RCC 7860 (cell line): ENCODE results near the gene LDLRAD4.

Experiments used
- DNase-seq: peaks from one replicate; pipeline ENCODE4 v3.0.0-alpha.2; 2015; ENCODE audit warnings: low spot score
- FAIRE-seq: peaks from 2 replicates; lab custom pipeline; 2012; peaks lifted over from hg19 to GRCh38; lab: Jason Lieb, UNC

The LDLRAD4 gene

DNA sequence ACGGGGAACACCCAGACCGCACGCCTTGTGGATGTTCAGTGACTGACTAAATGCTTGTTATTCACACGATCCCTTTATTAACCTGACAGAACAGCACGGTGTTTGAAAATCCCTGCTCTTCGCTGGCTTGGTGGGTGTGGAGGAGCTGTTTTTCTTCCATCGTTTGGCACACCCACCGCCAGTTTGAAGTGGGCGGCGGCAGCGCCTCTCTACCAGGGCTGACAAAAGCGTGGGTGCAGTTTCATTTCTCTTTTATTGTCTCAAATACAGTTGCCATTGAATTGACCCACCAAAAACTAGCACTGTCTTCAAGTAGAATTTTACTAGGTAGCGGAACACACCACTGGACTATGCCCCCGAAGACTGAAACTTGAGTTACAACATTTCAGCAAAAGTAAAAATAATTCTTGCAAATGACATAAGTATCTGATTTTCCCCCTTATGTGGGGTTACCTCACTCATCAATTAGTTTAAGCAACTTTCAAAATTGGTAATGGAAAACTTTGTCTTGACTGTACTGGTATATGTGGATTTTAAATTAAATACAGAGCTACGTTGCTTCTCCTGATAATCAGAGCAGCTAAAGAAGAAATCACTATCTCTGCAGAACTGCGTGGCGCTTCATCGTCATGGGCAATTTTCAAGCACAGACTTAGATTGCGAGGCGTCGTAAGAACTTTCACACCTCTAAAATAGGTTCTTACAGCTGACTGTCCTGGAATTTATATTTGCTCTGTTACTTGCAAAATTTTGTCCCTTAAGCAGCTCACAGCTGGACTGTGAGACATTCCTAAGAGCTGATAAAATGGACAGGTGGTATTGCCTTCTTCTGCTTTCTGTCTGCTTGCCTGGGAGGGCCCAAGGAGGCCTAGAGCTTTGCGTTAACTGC lies 60.9 kb downstream of the LDLRAD4 start:
- FAIRE-seq (no peak), DNase-seq (no peak)

GRCh38 chr18:13280070-13280795 lies 61.7 kb downstream of the LDLRAD4 start:
- DNase-seq (peak; percentile 25), FAIRE-seq (no peak)

- FAIRE-seq (no peak), DNase-seq (no peak)
These were observed 62.8 kb downstream of the LDLRAD4 start for GRCh38 chr18:13281406-13281805.

DNA sequence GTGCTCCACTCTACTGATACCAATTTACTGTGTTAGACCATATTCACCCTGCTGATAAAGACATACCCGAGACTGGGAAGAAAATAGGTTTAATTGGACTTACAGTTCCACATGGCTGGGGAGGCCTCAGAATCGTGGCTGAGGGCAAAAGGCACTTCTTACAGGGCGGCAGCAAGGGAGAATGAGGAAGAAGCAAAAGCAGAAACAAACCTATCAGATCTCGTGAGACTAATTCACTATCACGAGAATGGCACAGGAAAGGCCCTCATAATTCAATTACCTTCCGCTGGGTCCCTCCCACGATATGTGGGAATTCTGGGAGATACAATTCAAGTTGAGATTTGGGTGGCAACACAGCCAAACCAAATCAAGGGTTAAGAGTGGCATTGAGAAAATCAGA lies 65.2 kb downstream of the LDLRAD4 start:
- no peak for FAIRE-seq
- no peak for DNase-seq

DNA sequence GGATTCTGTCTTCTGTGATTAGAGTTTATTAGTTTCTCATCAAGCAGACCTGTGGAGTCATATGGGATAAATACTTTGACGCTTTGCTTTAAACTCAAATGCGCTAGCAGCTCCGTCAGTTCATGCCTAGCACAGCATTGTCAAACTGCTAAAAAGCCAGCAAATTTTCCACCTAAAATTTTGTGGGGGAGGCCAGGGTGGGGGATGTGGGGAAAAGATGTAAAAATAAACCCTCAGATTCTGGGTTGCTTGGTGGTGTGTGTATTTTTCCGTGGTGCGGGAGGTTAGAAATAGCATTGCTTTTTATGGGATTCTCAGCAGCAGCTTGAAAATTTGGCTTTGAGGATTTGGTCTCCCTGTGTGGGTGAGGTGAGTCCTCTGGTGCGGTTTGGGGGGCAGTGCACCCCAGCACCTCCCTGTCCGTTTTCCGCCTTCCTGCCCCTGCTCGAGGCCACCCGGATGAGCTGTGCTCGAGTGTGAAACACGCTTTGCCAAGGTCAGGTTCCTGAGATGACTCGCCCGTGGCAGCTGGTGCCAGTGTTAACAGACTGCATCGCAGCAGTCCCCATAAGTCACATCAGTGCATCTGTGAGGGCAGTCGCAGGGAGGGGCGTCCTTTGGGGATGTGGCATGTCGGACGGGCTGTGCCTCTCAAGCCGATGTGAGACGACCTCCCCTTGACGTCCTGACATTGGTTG lies 65.9 kb downstream of the LDLRAD4 start:
- FAIRE-seq (no peak), DNase-seq (no peak)

DNA sequence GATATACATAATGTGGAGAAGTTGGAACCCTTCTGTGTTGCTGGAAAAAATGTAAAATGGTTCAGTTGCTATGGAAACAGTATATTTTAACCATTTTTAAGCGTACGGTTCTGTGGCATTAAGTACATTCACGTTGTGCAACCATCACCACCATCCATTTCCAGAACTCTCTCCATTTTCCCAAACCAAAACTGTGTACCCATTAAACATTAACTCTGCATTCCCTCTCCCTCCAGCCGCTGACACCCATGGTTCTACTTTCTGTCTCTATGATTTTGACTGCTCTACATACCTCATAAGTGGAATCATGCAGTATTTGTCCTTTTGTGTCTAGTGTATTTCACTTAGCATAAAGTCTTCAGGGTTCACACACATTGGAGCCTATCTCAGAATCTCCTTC lies 67.3 kb downstream of the LDLRAD4 start:
- FAIRE-seq, result no peak
- no peak for DNase-seq

DNA sequence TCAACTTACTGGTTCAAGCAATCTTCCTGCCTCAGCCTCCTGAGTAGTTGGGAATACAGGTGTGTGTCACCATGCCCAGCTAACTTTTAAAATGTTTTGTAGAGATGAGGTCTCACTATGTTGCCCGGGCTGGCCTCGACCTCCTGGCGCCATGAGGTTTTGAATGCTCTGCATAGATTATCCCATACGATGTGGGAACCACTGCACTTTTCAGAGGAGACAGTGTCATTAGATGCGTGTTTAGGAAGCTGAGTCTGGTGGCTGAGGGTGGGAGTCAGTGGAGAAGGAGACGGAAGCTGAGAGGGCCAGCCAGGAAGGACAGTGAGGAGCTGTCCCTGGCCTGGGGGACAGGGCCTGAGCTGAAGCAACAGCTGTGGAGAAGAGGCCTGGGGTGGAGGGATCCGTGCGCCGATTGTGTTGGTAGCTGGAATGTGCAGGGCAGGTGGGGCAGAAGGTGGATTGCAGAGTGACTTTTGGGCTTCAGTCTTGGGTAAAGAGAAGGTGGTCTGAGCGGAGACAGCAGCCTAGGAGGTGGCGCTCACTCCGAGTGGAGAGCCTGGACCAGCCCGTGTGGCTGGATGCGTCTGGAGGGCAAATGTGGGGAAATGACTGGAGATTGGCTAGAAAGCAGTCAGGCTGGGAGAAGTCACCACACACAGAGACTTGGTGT lies 68.0 kb downstream of the LDLRAD4 start:
- no peak for FAIRE-seq

GRCh38 chr18:13287372-13287771 lies 68.8 kb downstream of the LDLRAD4 start:
- FAIRE-seq (no peak), DNase-seq (no peak)

More for the DNA sequence above, 68.0 kb downstream of the LDLRAD4 start:
- DNase-seq, result no peak

DNA sequence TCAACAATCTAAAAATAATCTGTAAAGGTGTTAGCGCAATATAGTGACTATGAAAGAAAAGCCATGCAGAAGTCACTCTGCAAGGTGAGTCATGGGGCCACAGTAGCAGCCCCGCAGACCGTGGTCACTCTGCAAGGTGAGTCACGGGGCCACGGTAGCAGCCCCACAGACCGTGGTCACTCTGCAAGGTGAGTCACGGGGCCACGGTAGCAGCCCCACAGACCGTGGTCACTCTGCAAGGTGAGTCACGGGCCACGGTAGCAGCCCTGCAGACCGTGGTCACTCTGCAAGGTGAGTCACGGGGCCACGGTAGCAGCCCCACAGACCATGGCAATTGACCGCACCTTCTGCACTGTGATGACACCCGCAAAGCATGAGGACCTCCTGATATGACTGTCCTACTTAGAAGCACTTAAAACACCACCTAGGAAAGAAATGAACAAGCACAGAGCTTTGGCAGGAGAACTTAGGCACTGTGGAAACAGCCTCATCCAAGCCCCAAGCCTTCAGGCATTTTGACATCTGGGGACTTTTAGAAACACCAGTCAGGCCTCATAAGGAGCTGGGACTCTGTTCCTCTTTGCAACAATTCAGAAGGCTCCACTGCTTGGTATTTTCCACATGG lies 70.1 kb downstream of the LDLRAD4 start:
- no peak for FAIRE-seq

GRCh38 chr18:13289481-13290205 lies 71.1 kb downstream of the LDLRAD4 start:
- no peak for FAIRE-seq
- no peak for DNase-seq

More for the DNA sequence above, 70.1 kb downstream of the LDLRAD4 start:
- DNase-seq, result no peak

DNA sequence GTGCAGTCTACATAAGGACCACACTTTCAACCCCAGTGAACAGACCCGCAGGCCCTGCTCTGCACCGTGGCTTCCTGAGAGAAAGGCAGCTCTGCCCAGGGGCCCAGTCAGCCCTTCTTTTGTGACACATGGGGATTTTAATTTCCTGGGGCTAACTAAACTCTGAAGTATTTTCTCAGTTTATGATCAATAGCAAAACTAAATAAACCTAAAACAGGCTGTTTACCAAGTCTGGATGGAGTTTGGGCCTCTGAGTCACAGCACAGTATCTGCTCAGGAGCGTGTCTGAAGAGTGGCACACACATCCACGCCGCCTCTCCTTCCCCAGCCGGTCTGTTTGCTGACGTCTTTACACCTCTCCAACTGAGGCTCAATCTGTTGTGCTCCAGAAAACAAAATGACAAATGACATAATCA lies 72.3 kb downstream of the LDLRAD4 start:
- FAIRE-seq, result no peak

DNA sequence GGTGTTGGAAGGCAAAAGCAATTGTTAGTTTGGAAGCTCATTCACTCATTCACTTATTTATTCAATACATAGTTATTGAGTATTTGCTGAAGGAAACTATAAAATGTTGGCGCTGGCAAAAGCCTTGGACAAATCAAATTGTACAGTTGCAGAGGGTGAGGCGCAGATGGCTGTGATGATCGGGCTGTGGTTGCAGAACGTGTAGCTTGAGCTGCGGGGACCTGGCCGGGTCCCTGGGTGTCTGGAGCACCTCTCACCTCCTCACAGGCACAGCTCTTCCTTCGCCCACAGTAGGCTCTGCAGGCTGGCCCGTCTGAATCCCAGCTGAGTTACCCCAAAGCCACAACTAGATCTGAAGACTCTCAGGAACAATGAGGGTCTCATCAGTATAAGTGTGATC lies 72.7 kb downstream of the LDLRAD4 start:
- no peak for FAIRE-seq
- no peak for DNase-seq

More for the DNA sequence above, 72.3 kb downstream of the LDLRAD4 start:
- no peak for DNase-seq

GRCh38 chr18:13291745-13292447 lies 73.3 kb downstream of the LDLRAD4 start:
- DNase-seq (no peak), FAIRE-seq (no peak)

GRCh38 chr18:13292736-13293135 lies 74.2 kb downstream of the LDLRAD4 start:
- DNase-seq (no peak), FAIRE-seq (no peak)

DNA sequence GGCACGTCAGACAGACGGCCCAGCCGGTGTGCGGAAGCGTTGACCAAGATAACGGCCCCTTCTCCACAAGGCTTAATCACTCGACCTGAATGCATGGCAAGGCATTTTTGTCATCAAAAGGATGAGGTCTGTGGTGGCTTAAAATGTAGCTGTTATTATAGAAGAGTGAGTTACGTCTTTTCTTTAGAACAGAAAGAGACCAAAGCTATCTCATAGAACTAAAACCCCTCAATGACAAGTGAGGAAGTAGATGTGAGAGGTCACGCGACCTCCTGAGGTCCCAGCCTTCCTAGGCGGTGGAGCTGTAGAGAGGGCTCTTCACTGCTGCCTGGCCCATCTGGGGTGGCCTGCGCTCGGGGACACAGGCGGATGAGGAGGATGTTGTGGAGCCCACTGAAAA lies 75.7 kb downstream of the LDLRAD4 start:
- DNase-seq (no peak), FAIRE-seq (no peak)

- FAIRE-seq (no peak), DNase-seq (no peak)
These were observed 77.3 kb downstream of the LDLRAD4 start for GRCh38 chr18:13295894-13296293.

- FAIRE-seq, result no peak
- no peak for DNase-seq
These were observed 78.5 kb downstream of the LDLRAD4 start for GRCh38 chr18:13296867-13297574.

- no peak for DNase-seq
- FAIRE-seq, result no peak
These were observed 79.7 kb downstream of the LDLRAD4 start for GRCh38 chr18:13298262-13298661.
